ENCODE data around the gene TNFSF18. TPM values are rescaled to one million over a fixed set of nuclear protein-coding genes. Genes with fewer than 3 reads are reported as not detected.

The TNFSF18 gene, protein sequence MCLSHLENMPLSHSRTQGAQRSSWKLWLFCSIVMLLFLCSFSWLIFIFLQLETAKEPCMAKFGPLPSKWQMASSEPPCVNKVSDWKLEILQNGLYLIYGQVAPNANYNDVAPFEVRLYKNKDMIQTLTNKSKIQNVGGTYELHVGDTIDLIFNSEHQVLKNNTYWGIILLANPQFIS
- 0.18 and 0.28 TPM in 2 replicates for total RNA-seq (2012; rRNA removed)
- polyA plus RNA-seq (2012; rRNA removed), result 0.04 and 0.12 TPM in 2 replicates
- polyA plus RNA-seq (2012; cell fraction: cytosol; rRNA removed), result 0.02 TPM in 1 of 2 replicates, not detected in the other
- 0.31 TPM in 1 of 2 replicates, not detected in the other for polyA plus RNA-seq (2012; cell fraction: nucleus; rRNA removed; ENCODE audit: low replicate concordance)
- Bru-seq, nascent RNA, result percentile 30 among the genes with signal in this experiment
- BruChase-seq, experiment 1, labeled RNA remaining after a 6-hour chase, result percentile 23 among the genes with signal in this experiment
- percentile 34 among the genes with signal in this experiment for BruChase-seq, experiment 2, labeled RNA remaining after a 2-hour chase
- long read RNA-seq, partial matches to known transcripts, result 0 of 3 reads
- long read RNA-seq, other reads (novel, unspliced or antisense), result 1 of 3 reads

GRCh38 chr1:173050865-173051264 is at the start of gene TNFSF18:
Gene TNFSF18 (minus strand): TSS chr1:173050941. CDS start chr1:173050896, 45 bp downstream.
- Histone ChIP-seq H2BK120ac (ENCODE audit: low read depth, low read length) (peak within 1 kb of the TSS; percentile 57; the same call in 1 of the 2 replicates), H3K27ac (ENCODE audit: insufficient read depth, low read length) (no peak within 1 kb of the TSS), H4K8ac (ENCODE audit: low read depth in 2 of 2, low read length in 2 of 2) (no peak within 1 kb of the TSS), H4K5ac (ENCODE audit: low read depth, low read length) (no peak within 1 kb of the TSS), H4K20me1 (ENCODE audit: insufficient read depth, low read length) (no peaks in the 10 kb centered on the region), H3K4me1 (ENCODE audit: control insufficient read depth, insufficient read depth, low read length) (0 out of 2 replicates have a peak, but pooled peaks cover 2% of the 10 kb centered on the region), H2BK5ac (ENCODE audit: low read depth, low read length, poor library complexity, severe bottlenecking) (no peak within 1 kb of the TSS), H2BK15ac (ENCODE audit: low read depth, low read length) (peak within 1 kb of the TSS; percentile 58; the same call in 2 of the 3 replicates), H4K91ac (ENCODE audit: insufficient read depth, low read depth, low read length) (peak within 1 kb of the TSS; percentile 23; the same call in 1 of the 2 replicates), H2AK5ac (ENCODE audit: low read depth, low read length) (peak within 1 kb of the TSS; percentile 29; the same call in 1 of the 2 replicates), H3K9me1 (ENCODE audit: insufficient read depth, low read length) (no peaks in the 10 kb centered on the region), H3K23ac (ENCODE audit: low read depth, low read length) (no peak within 1 kb of the TSS), H3K9me3 (ENCODE audit: control insufficient read depth, insufficient read depth, low read length) (no peaks in the 10 kb centered on the region), H3K18ac (ENCODE audit: low read depth, low read length) (peak within 1 kb of the TSS; percentile 87; the same call in 1 of the 2 replicates), H3K4me3 (ENCODE audit: insufficient read depth, low read depth, low read length) (no peak within 1 kb of the TSS), H3K36me3 (ENCODE audit: control insufficient read depth, insufficient read depth, low read length) (no peaks in the 10 kb centered on the region), H3K79me1 (ENCODE audit: low read depth in 1 of 2, low read length in 2 of 2) (no peaks in the 10 kb centered on the region), H3K4me2 (ENCODE audit: low read depth, low read length) (no peak within 1 kb of the TSS), H3K27me3 (ENCODE audit: control insufficient read depth, insufficient read depth, low read length) (no peaks in the 10 kb centered on the region), H2BK20ac (ENCODE audit: low read depth, low read length) (peak within 1 kb of the TSS; percentile 83; the same call in 1 of the 2 replicates), H3K4ac (ENCODE audit: low read depth, low read length) (0 out of 2 replicates have a peak within 1 kb of the TSS, but pooled peaks have one; percentile 31), H3K9ac (ENCODE audit: low read depth, low read length) (no peak within 1 kb of the TSS), H2AK9ac (replicated peaks; ENCODE audit: low read depth, low read length, poor library complexity) (no peak within 1 kb of the TSS), H3K56ac (ENCODE audit: extremely low read depth, insufficient read depth, low read length) (no peak within 1 kb of the TSS), H3K14ac (replicated peaks; ENCODE audit: low read depth, low read length) (no peak within 1 kb of the TSS), H2AFZ (replicated peaks; ENCODE audit: low read length, poor library complexity) (no peak within 1 kb of the TSS)
- BruUV-seq (replicated peaks), result no TSS peak
- intact Hi-C loops (cut with micrococcal nuclease) (no loop called here), dilution Hi-C loops (cut with HindIII; ENCODE audit: low sequenced_read_pairs, unreplicated experiment) (no loop called here), in situ Hi-C loops (cut with MboI; ENCODE audit: low sequenced_read_pairs) (no loop called here)
- POLR2A ChIA-PET (ENCODE audit: unreplicated experiment), result interaction anchor here (0.7 kb wide), 1 partner anchor 81 kb away, joined by 13 read pairs; no protein-coding TSS in a partner anchor
- CTCF ChIA-PET, result interaction anchor here (1.3 kb wide), 1 partner anchor 8 kb away, joined by 3 read pairs; no protein-coding TSS in a partner anchor
- TF ChIP-seq MAZ (IDR thresholded peaks at IDR 0.05; ENCODE audit: borderline replicate concordance, low read depth, low read length), result no peak
- no peak for TF ChIP-seq RAD21 (IDR thresholded peaks at IDR 0.05; ENCODE audit: low read length)
- no peak for TF ChIP-seq BHLHE40 (IDR thresholded peaks at IDR 0.05; ENCODE audit: low read depth, low read length)
- TF ChIP-seq MXI1 (IDR thresholded peaks at IDR 0.05; ENCODE audit: borderline replicate concordance, low read depth, low read length), result no peak
- no peak for TF ChIP-seq SMC3 (IDR thresholded peaks at IDR 0.05; ENCODE audit: low read depth, low read length)
- TF ChIP-seq NFE2L2 (IDR thresholded peaks at IDR 0.05; ENCODE audit: low read depth, low read length), result no peak
- TF ChIP-seq CHD1 (IDR thresholded peaks at IDR 0.05; ENCODE audit: low read depth, low read length), result no peak
- no peak for TF ChIP-seq CTCF (conservative IDR thresholded peaks at IDR 0.05; ENCODE audit: low read depth, low read length)
- TF ChIP-seq FOS (IDR thresholded peaks at IDR 0.05; ENCODE audit: low read depth, low read length), result no peak
- TF ChIP-seq, protein P1, sequence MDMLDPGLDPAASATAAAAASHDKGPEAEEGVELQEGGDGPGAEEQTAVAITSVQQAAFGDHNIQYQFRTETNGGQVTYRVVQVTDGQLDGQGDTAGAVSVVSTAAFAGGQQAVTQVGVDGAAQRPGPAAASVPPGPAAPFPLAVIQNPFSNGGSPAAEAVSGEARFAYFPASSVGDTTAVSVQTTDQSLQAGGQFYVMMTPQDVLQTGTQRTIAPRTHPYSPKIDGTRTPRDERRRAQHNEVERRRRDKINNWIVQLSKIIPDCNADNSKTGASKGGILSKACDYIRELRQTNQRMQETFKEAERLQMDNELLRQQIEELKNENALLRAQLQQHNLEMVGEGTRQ (IDR thresholded peaks at IDR 0.05; ENCODE audit: low read depth, low read length), result no peak
- TF ChIP-seq CEBPB (IDR thresholded peaks at IDR 0.05; ENCODE audit: low read depth, low read length), result no peak
- no peak for TF ChIP-seq RCOR1 (IDR thresholded peaks at IDR 0.05; ENCODE audit: insufficient replicate concordance, low read length)
- no peak for ATAC-seq (ENCODE audit: low read depth)
- WGBS, 2 experiments (ENCODE audit: extremely low coverage in 2 of 2, insufficient read length in 1 of 2), result no CpG with 5 or more reads among the region's 4 CpGs
- DNase-seq, result peak; percentile 45
